Activated CD8-positive, alpha-beta memory T cell treated with anti-CD3 and anti-CD28 coated beads, Interleukin-2, amount 50 U/mL, for 4 hours (primary cell): ENCODE measurements around the gene OAS3.
A peak's percentile ranks its signal among the peaks of the same experiment; 100 is the strongest.

ENCODE experiments used
- DNase-seq: peaks from one replicate; pipeline ENCODE4 v3.0.0-alpha.2; 2020

OAS3 gene

DNA sequence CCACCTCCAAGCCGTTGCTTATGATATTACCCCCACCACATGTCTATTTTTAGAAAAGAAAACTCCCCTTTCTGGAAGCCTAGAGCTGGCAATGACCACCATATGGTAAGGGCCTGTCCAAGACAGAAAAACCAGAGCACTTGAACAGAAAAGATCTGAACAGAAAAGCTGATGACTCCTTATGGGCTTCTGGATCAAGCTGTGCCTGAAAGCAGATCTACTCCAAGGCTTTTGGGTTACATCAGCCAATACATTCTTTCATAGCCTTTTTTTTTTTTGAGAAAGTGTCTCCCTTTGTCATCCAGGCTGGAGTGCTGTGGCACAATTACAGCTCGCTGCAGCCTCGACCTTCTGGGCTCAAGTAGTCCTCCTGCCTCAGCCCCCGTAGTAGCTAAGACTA is 23.3 kb downstream of the OAS3 start:
- no peak for DNase-seq

DNA sequence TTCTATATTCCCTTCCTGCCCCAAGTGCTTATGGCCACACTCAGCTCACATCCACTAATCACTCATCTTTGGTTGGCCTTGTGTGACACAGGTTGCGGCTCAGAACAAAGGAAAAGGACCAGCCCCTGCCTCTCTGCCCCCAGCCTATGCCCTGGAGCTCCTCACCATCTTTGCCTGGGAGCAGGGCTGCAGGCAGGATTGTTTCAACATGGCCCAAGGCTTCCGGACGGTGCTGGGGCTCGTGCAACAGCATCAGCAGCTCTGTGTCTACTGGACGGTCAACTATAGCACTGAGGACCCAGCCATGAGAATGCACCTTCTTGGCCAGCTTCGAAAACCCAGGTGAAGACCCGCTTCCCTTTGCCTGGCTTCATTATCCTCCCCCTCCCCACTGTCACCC is 24.3 kb downstream of the OAS3 start:
- DNase-seq, result no peak

DNA sequence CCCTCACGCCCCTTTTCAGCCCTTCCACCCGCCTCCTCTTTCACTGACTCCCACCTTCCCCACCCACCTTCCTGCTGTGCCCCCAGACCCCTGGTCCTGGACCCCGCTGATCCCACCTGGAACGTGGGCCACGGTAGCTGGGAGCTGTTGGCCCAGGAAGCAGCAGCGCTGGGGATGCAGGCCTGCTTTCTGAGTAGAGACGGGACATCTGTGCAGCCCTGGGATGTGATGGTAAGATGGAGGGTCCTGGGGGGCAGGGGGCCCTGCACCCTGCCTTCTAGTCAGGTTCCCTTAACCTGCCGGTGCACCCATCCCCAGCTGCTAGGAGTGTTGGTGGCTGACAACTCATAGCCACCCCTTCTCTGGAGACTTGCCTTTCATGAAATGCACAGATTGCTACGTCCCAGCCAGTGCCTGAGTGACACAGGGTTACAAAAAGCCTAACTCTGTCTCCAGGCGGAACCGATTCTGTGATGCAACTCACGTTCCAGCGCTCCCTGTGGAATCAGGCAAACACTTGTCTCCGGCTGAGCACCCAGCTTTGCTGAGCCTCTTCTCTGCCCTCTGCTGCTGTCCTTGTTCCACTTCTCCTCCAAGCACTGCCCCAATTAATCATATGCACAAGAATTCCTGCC is 25.1 kb downstream of the OAS3 start:
- no peak for DNase-seq

DNA sequence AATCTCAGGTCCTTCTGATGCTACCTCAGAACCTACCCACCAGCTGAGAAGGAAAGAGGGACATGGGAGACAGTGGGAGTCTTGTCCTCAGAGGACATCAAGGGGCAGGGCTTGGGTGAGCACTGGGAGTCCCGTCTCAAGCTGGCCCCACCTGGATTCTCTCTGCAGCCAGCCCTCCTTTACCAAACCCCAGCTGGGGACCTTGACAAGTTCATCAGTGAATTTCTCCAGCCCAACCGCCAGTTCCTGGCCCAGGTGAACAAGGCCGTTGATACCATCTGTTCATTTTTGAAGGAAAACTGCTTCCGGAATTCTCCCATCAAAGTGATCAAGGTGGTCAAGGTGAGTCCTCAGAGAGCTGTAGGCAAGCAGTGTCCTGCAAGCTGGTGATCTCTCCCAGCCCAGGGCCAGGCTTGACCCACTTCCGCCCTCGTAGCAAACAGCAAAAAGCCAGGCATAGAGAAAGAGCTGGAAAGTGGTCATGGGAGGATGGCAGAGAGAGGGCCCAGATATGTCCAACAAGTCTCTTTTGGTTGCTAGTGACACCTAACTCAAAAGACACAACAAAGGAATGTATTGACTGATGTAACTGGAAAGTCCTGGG is 25.9 kb downstream of the OAS3 start:
- DNase-seq, result no peak

DNA sequence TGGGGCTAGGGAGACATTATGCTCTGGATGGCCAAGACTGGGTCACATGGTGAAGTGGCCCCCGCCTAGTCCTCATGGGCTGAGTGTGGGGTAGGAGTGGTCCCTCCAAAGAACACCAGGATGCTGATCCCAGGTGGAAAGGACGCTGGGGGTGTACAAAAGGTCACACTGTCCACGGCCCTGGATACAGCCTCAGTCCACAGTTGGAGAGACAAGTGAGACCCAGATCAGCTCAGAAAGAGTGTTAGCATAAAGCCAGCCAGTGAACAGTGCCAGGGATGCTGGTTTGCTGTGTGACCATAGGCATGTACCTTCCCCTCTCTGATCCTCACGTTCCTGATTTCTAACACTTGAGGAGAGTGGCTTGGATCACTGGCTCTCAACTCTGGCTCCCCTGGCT is 26.6 kb downstream of the OAS3 start:
- DNase-seq, result no peak

DNA sequence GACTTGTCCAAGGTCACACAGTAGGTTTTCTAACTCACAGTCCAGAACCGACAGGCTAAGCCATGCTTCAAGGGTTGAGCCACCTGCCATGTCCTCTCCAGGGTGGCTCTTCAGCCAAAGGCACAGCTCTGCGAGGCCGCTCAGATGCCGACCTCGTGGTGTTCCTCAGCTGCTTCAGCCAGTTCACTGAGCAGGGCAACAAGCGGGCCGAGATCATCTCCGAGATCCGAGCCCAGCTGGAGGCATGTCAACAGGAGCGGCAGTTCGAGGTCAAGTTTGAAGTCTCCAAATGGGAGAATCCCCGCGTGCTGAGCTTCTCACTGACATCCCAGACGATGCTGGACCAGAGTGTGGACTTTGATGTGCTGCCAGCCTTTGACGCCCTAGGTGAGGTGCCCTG is 27.4 kb downstream of the OAS3 start:
- no peak for DNase-seq

DNA sequence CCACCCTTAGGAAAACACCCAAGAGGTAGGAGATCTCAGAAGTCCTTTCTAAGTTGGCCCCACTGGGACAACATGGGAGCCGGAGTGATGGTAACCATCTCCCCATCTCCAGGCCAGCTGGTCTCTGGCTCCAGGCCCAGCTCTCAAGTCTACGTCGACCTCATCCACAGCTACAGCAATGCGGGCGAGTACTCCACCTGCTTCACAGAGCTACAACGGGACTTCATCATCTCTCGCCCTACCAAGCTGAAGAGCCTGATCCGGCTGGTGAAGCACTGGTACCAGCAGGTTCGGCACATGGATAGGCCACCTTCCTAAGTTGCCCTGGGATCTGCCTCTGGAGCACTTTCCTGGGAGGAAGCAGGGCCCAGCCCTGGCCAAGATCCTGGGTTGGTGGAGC is 29.0 kb downstream of the OAS3 start:
- DNase-seq, result no peak

DNA sequence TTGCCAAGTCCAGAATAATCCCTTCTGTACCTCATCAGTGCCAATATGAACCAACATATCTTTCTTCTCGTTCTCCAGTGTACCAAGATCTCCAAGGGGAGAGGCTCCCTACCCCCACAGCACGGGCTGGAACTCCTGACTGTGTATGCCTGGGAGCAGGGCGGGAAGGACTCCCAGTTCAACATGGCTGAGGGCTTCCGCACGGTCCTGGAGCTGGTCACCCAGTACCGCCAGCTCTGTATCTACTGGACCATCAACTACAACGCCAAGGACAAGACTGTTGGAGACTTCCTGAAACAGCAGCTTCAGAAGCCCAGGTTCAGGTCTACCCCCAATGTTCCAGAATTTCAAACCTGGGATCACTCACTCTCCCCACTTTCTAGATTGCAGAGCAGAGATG is 29.6 kb downstream of the OAS3 start:
- no peak for DNase-seq

DNA sequence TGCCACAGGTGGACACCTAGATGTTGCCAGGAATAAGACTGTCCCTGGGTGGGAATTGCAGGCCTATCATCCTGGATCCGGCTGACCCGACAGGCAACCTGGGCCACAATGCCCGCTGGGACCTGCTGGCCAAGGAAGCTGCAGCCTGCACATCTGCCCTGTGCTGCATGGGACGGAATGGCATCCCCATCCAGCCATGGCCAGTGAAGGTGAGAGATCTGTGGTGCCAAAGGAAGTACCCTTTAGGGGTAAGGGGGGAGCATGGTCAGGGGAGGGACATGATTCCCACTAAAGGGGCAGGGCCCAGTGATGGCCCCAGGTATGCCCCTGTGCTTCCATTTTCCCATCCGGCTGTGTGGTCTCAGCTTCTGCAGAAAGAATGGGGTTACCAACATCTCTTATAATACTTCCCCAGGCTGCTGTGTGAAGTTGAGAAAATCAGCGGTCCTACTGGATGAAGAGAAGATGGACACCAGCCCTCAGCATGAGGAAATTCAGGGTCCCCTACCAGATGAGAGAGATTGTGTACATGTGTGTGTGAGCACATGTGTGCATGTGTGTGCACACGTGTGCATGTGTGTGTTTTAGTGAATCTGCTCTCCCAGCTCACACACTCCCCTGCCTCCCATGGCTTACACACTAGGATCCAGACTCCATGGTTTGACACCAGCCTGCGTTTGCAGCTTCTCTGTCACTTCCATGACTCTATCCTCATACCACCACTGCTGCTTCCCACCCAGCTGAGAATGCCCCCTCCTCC is 31.5 kb downstream of the OAS3 start:
- DNase-seq, result no peak

DNA sequence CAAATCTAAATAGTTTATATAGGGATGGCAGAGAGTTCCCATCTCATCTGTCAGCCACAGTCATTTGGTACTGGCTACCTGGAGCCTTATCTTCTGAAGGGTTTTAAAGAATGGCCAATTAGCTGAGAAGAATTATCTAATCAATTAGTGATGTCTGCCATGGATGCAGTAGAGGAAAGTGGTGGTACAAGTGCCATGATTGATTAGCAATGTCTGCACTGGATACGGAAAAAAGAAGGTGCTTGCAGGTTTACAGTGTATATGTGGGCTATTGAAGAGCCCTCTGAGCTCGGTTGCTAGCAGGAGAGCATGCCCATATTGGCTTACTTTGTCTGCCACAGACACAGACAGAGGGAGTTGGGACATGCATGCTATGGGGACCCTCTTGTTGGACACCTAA is 32.1 kb downstream of the OAS3 start:
- no peak for DNase-seq

DNA sequence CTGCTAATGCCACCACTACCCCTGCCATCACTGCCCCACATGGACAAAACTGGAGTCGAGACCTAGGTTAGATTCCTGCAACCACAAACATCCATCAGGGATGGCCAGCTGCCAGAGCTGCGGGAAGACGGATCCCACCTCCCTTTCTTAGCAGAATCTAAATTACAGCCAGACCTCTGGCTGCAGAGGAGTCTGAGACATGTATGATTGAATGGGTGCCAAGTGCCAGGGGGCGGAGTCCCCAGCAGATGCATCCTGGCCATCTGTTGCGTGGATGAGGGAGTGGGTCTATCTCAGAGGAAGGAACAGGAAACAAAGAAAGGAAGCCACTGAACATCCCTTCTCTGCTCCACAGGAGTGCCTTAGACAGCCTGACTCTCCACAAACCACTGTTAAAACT is 33.0 kb downstream of the OAS3 start:
- no peak for DNase-seq

DNA sequence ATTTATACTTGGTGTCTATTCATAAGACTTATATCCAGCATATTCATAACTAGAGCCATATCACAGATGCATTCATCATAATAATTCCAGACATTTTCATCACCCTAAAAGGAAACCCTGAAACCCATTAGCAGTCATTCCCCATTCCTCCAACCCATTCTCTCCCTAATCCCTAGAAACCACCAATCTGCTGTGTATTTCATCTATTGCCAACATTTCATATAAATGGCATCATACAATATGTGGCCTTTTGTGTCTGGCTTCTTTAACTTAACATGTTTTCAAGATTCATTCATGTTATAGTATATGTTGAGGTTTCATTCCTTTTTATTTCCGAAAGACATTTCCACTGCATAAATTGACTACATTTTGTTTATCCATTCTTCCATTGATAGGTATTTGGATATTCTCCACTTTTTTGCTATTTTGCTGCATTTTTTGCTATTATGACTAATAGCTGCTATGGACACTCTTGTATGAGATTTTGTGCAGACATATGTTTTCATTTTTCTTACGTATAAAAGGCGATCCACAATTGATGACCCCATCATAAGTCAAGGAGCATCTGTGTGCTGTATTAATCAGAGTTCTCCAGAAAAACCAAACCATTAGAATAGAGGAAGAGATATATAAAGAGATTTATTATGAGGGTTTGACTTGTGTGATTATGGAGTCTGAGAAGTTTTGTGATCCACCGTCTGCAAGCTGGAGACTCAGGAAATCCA is 34.9 kb downstream of the OAS3 start:
- no peak for DNase-seq

DNA sequence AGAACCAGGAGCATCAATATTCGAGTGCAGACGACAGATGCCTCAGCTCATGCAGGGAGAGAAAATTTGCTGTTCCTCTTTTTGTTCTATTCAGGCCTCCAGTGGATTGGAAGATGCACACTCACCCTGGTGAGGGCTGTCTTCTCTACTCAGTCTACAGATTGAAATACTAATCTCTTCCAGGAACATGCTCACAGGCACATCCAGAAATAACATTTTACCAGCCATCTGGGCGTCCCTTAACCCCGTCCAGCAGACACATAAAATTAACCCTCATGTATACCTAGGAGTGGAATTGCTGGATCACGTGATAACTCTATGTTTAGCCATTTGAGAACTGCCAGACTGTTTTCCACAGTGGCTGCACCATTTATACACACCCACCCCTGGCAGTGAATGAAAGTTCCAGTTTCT is 35.6 kb downstream of the OAS3 start:
- DNase-seq, result no peak

DNA sequence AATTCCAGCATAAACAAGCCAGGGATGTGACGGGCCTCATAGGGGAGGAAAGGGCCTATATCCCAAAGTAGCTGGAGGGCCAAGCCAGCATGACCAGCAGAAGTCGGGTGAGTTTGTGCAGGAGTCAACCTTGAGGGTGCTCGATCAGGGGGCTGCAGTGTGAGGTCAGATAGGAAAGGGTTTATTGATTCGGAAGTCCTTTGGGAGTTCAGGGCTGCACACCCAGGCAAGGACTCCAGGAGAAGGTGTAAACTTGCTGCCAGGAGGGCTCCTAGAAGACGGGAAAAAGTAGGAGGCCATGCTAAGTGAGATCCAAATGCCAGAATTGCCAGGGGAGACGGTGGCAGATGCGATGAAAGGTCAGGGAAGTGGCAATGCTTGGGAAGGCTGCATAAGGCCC is 36.6 kb downstream of the OAS3 start:
- DNase-seq, result no peak

DNA sequence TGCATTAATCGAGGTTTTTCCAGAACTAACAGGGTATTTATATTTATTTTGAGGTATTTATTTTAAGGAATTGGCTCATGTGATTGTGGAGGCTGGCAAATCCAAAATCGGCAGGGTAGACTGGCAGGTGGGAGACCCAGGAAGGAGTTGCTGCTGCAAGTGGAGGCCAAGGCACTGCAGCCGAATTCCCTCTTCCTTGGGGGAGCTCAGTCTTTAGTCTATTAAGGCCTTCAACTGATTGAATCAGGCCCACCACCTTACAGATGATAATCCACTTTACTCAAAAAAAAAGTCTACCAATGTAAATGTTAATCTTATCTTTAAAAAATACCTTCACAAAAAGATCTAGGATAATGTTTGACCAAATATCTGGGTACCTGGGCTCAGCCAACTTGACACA is 38.9 kb downstream of the OAS3 start:
- no peak for DNase-seq

DNA sequence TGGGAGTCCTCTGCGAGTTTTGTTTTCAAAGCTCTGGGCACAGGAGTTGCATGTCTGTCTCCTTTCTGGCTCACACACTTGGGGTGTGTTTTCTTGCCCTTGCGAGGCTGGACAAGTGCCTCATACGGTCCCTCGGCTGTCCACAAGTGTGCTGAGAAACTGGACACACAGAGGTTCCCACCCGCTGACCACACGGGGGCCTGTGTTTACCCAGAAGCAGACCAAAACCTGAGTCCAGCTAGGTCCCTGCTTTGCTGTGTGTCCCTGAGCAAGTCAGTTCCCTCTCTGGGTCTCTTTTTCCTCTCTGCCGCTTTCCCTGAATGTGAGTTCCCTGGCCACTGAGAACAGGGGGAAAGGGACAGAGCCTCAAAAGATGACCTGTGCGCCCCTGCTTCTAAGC is 39.4 kb downstream of the OAS3 start:
- no peak for DNase-seq

DNA sequence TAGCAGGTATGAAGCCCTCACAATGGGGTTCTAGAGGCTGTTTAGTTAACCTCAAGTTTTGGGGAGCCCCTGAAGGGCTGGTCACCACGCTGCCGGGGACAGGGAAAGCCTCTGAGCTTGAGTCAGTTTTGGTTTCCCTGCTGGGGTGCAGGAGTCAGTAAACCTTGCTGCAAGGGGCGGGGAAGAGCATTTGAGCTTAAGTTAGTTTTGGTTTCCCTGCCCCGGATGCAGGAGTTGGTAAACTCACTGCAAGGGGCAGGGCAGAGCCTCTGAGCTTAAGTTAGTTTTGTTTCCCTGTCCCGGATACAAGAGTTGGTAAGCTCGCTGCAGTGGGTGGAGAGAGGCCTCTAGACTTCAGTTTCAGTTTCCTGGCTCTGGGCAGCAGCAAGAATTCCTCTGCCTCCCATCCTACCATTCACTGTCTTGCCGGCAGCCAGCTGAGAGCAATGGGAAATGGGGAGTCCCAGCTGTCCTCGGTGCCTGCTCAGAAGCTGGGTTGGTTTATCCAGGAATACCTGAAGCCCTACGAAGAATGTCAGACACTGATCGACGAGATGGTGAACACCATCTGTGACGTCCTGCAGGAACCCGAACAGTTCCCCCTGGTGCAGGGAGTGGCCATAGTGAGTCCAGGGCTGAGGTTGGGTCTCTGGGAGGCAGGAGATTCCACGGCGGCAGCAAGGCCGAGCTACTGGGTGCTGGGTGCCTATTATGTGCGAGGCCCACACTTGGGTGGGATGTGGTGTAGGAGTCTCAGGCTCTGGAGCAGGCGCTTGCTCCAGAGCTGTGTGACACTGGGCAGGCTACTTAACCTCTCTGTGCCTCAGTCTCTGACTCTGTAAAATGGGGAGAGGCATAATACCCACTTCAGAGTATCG is 40.1 kb downstream of the OAS3 start, which contains the start of gene OAS2:
Gene OAS2, plus strand, starts transcription at position 357 of the 878 bp plus-strand sequence. Its CDS starts 90 bp downstream, at position 447.
- peak; percentile 70 for DNase-seq

DNA sequence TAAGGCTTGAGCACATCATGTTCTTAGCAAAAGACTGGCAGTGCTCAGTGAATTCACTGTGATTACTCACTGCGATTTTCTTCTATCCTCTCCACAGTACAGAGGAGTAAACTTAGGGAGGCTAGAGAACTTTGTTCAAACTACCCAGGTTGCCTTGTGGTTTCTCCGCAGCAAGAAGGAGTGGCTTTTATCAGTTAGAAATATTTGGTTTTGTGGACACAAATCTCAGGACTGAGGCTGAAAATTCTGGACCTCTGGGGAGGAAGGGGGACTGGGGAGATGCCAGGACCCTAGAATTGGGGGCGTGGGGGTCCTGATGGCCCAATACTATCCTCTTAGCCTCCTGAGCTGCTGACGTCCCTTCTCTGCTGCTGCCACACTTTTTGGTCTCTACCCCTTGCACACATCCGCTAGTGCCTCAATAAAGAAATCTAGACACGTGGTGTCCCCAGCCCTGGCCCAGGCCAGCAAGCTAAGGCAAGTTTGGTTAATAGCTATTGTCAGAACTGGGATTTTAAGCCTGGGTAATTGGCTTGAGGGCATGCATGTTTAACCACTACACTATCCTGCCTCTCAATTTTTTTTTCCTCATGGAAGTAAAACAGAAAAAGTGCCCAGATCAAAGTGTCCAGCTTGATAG is 40.9 kb downstream of the OAS3 start:
- peak; percentile 25 for DNase-seq

DNA sequence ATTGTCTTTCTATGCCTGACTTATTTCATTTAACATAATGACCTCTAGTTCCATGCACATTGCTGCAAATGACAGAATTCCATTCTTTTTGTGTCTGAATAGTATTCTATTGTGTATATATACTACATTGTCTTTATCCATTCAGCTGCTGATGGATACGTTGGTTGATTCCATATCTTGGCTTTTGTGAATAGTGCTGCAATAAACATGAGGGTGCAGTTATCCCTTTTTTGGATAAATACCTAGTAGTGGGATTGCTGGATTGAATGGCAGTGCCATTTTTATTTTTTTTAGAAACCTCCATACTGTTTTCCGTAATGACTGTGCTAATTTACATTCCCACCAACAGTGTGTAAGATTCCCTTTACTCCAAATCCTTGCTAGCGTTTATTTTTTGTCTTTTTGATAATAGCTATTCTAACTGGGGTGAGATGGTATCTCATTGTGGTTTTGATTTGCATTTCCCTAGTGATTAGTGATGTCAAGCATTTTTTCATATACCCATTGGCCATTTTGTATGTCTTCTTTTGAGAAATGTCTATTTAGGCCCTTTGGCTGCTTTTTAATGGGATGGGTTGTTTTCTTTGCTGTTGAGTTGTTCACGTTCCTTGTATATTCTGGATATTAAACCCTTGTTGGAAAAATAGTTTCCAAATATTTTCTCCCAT is 42.4 kb downstream of the OAS3 start:
- no peak for DNase-seq

DNA sequence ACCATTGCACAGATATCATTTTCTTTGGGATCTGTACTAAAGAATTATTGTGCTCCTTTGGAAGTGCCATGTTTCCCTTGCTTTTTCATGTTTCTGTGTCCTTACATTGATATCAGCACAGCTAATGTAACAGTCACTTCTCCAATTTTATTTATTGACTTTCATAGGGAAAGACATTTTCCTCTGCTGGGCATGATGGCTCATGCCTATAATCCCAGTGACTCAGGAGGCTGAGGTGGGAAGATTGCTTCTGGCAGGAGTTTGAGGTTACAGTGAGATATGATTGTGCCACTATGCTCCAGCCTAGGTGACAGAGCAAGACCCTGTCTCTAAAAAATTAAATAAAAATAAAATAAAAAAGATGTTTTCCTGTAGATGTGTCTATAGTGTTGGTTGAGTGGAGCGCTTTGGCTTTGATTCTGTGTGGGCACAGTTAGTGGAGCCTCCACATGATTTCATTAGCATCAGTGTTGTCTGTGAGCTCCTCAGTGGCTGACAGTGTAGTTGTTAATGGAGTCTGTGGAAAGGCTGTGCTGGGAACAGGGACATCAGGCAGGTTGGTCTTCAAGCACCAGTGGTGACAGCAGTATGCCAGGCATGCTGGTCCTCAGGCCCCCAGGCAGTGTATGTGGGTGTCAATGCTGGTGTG is 47.5 kb downstream of the OAS3 start:
- no peak for DNase-seq

DNA sequence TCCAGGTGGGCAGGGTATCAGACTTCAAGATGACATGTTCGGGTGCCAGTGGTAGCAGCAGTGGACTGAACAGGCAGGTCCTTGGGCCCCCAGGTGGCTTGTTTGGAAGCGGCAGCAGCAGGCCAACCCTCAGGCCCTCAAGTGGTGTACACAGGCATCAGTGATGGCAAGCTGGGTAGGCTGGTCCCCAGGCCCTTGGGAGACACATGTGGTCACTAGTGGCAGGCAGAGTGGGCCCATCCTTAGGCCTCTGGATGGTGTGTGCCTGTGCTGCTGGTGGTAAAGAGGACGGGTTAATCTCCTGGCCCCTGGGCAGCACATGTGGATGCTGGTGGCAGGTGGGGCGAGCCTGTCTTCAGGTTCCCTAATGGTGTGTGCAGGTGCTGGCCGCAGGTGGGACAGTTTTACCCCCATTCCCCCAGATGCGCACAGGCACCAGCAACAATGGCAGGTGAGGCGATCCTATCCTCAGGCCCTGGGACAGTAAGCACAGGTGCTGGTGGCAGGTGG is 48.1 kb downstream of the OAS3 start:
- DNase-seq, result no peak
